ENCODE measurements around the gene NUDT22.

The NUDT22 gene

GRCh38 chr11:64202992-64203391 lies 23.1 kb upstream of the NUDT22 start:
- H3K36me3 Mint-ChIP-seq: peaks cover 18% of the 10 kb centered on the region
- H3K27ac Mint-ChIP-seq: no peak overlapping the region
- H3K27me3 Mint-ChIP-seq: no peaks in the 10 kb centered on the region
- H3K4me3 Mint-ChIP-seq: no peak overlapping the region
- no peaks in the 10 kb centered on the region for H3K9me3 Mint-ChIP-seq
- peaks cover 26% of the 10 kb centered on the region for H3K4me1 Mint-ChIP-seq

DNA sequence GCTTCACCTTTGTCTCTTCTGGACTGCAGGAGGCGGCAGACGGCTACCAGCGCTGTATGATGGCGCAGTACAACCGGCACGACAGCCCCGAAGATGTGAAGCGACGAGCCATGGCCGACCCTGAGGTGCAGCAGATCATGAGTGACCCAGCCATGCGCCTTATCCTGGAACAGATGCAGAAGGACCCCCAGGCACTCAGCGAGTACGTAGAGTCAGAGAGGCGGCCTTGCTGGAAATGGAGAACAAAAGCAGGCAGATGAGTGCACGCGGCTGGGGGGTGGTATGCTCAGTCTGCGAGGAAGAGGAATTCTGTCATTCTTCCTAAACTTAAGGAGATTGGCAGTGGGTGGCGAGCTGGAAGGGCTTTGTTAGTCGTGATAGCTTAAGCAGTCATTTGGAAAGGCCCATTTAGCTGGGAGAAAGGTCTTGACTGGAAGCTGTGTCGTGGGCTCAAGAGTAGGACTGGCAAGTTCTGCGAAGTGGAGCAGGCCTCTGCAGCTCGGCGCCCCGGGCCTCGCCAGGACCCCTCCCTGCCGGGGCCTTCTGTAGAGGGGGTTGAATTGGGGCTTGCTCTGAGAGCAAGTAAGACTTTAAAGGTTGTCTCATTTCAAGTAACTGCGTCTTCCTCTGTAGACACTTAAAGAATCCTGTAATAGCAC lies 22.5 kb upstream of the NUDT22 start:
- Mint-ChIP-seq H3K27me3 (no peaks in the 10 kb centered on the region), H3K27ac (peak overlapping the region; percentile 23), H3K4me3 (peak overlapping the region; percentile 11), H3K4me1 (peaks cover 26% of the 10 kb centered on the region), H3K36me3 (peaks cover 18% of the 10 kb centered on the region), H3K9me3 (no peaks in the 10 kb centered on the region)

DNA sequence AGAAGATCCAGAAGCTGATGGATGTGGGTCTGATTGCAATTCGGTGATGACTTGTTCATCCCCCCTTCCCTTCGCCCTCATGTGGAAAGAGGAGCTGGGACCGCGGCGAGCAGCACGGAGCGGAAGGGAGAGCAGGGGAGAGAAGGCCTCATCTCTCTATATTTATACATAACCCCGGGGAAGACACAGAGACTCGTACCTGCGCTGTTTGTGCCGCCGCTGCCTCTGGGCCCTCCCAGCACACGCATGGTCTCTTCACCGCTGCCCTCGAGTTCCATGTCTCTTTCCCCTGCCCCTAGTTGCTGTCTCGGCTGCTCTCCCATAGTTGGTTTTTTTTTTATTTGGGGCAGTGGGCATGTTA lies 22.0 kb upstream of the NUDT22 start:
- H3K4me3 Mint-ChIP-seq: no peak overlapping the region
- no peaks in the 10 kb centered on the region for H3K9me3 Mint-ChIP-seq
- peaks cover 30% of the 10 kb centered on the region for H3K4me1 Mint-ChIP-seq
- peaks cover 18% of the 10 kb centered on the region for H3K36me3 Mint-ChIP-seq
- H3K27ac Mint-ChIP-seq: peak overlapping the region; percentile 17
- H3K27me3 Mint-ChIP-seq: no peaks in the 10 kb centered on the region

DNA sequence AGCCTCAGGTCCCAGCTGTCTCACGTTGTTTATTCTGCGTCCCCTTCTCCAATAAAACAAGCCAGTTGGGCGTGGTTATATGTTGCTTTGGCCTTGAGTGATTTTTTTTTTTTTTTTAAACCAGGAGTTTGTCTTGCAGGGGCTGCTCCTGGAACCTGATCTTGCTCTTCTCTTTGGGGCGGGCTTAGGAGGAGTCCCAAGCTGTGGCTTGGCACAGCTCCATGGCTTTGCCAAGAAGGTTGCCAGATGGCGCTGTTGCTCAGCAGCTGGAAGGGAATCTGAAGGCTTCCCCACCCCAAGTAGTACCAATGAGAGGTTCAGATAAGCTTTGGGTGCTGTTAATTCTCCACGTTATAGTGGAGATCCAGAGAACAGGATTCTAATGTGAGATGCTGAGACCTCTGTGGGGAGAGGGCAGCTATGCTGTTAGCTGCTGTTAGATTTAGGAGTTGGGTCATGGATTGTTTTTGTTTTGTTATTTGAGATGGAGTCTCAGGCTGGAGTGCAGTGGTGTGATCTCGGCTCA lies 21.5 kb upstream of the NUDT22 start:
- peaks cover 32% of the 10 kb centered on the region for H3K4me1 Mint-ChIP-seq
- H3K27me3 Mint-ChIP-seq: no peaks in the 10 kb centered on the region

DNA sequence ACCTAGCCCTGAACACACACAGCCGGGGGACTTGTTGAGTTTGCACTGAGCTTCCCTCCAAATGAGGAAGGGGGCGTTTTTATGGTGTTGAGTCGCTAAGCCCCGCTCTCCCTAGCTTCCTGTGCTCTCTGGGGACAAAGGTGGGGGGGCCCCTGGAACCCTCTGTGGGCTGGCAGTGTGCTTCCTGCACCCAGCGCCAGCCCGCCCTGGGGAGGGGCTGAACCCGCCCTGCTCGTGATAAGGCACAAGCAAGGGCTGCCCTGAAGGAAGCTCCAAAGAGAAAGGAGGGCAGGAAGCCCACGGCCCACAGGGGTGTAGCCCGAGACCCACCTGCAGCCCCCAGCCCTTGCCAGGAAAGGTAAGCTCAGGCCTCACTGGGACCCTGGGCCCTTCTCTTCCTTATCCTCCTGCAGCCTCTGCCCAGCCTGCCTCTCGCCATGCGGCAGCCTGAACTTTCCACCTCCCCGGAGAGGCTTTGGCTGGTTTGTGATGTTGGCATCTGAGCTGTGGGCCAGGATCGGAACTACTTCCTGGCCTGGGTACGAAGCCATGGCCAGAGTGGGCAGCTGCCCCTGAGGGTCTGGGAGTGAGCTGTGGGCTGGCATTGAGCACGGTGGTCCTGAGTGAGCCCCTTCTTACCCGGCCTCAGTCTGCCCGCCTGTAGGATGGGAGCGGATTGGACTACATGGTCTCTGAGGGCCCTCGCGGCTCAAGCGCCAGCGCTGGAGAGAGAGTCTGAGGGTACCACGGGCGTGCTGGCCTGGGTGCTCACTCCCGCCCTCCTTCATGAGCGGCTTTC lies 19.4 kb upstream of the NUDT22 start, which contains the start of gene FERMT3:
FERMT3 (plus strand) TSS at position 265 of the 799 bp plus-strand sequence. CDS start 644 bp downstream, outside the sequence.
- no peaks in the 10 kb centered on the region for H3K9me3 Mint-ChIP-seq
- peaks cover 35% of the 10 kb centered on the region for H3K4me1 Mint-ChIP-seq
- no peaks in the 10 kb centered on the region for H3K27me3 Mint-ChIP-seq
- peak within 1 kb of the TSS; percentile 94 for H3K27ac Mint-ChIP-seq
- H3K4me3 Mint-ChIP-seq: peak within 1 kb of the TSS; percentile 93
- H3K36me3 Mint-ChIP-seq: peaks cover 19% of the 10 kb centered on the region

More for the DNA sequence above, 21.5 kb upstream of the NUDT22 start:
- Mint-ChIP-seq H3K9me3 (no peaks in the 10 kb centered on the region), H3K27ac (peak overlapping the region; percentile 92), H3K36me3 (peaks cover 19% of the 10 kb centered on the region), H3K4me3 (peak overlapping the region; percentile 78)

GRCh38 chr11:64207256-64208085 lies 18.6 kb upstream of the NUDT22 start:
- peak overlapping the region; percentile 94 for H3K27ac Mint-ChIP-seq
- no peaks in the 10 kb centered on the region for H3K9me3 Mint-ChIP-seq
- peaks cover 20% of the 10 kb centered on the region for H3K36me3 Mint-ChIP-seq
- peaks cover 39% of the 10 kb centered on the region for H3K4me1 Mint-ChIP-seq
- peak overlapping the region; percentile 93 for H3K4me3 Mint-ChIP-seq
- no peaks in the 10 kb centered on the region for H3K27me3 Mint-ChIP-seq

GRCh38 chr11:64208086-64208795 lies 17.8 kb upstream of the NUDT22 start:
- Mint-ChIP-seq H3K4me1 (peaks cover 43% of the 10 kb centered on the region), H3K4me3 (peak overlapping the region; percentile 93), H3K27ac (peak overlapping the region; percentile 94), H3K36me3 (peaks cover 20% of the 10 kb centered on the region), H3K9me3 (no peaks in the 10 kb centered on the region), H3K27me3 (no peaks in the 10 kb centered on the region)

GRCh38 chr11:64208796-64209562 lies 17.1 kb upstream of the NUDT22 start:
- no peaks in the 10 kb centered on the region for H3K9me3 Mint-ChIP-seq
- H3K27ac Mint-ChIP-seq: peak overlapping the region; percentile 88
- H3K27me3 Mint-ChIP-seq: no peaks in the 10 kb centered on the region
- H3K4me3 Mint-ChIP-seq: peak overlapping the region; percentile 93
- H3K4me1 Mint-ChIP-seq: peaks cover 41% of the 10 kb centered on the region
- peaks cover 21% of the 10 kb centered on the region for H3K36me3 Mint-ChIP-seq

- H3K27me3 Mint-ChIP-seq: no peaks in the 10 kb centered on the region
- peak overlapping the region; percentile 88 for H3K27ac Mint-ChIP-seq
- peak overlapping the region; percentile 4 for H3K4me3 Mint-ChIP-seq
- H3K9me3 Mint-ChIP-seq: no peaks in the 10 kb centered on the region
- peaks cover 18% of the 10 kb centered on the region for H3K36me3 Mint-ChIP-seq
- H3K4me1 Mint-ChIP-seq: peaks cover 36% of the 10 kb centered on the region
These were observed 16.6 kb upstream of the NUDT22 start for GRCh38 chr11:64209563-64209843.

GRCh38 chr11:64210301-64211020 lies 15.6 kb upstream of the NUDT22 start:
- Mint-ChIP-seq H3K27me3 (no peaks in the 10 kb centered on the region), H3K36me3 (peaks cover 20% of the 10 kb centered on the region), H3K27ac (no peak overlapping the region), H3K4me3 (no peak overlapping the region), H3K4me1 (peaks cover 38% of the 10 kb centered on the region), H3K9me3 (no peaks in the 10 kb centered on the region)

- Mint-ChIP-seq H3K4me3 (no peak overlapping the region), H3K27ac (peak overlapping the region; percentile 59), H3K4me1 (peaks cover 32% of the 10 kb centered on the region), H3K9me3 (no peaks in the 10 kb centered on the region), H3K27me3 (no peaks in the 10 kb centered on the region), H3K36me3 (peaks cover 20% of the 10 kb centered on the region)
These were observed 14.7 kb upstream of the NUDT22 start for GRCh38 chr11:64211181-64211872.

DNA sequence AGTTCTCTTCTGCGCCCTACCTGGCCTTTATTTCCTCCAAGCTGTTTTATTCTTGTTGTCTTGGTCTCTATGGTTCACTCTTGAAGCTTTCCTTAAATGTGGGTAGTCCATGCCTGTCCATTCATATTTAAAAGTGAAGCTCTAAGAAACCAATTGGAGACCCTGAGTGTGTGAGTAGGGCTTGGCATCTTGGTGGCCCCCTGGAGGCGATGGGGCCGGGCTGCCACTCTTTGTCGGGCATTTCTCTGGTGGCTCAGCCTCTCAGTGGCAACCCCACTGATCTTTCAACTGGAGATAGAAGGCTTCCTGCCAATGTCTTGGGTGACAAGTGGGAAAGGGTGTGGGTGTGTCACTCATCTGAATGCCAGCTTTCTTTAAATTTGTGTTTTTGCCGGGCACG lies 9.2 kb upstream of the NUDT22 start:
- Mint-ChIP-seq H3K9me3 (no peaks in the 10 kb centered on the region), H3K4me3 (no peak overlapping the region), H3K36me3 (peaks cover 15% of the 10 kb centered on the region), H3K27me3 (no peaks in the 10 kb centered on the region), H3K4me1 (peaks cover 27% of the 10 kb centered on the region), H3K27ac (no peak overlapping the region)

- peak overlapping the region; percentile 19 for H3K27ac Mint-ChIP-seq
- H3K4me1 Mint-ChIP-seq: peaks cover 15% of the 10 kb centered on the region
- no peaks in the 10 kb centered on the region for H3K9me3 Mint-ChIP-seq
- peaks cover 10% of the 10 kb centered on the region for H3K36me3 Mint-ChIP-seq
- H3K4me3 Mint-ChIP-seq: no peak overlapping the region
- H3K27me3 Mint-ChIP-seq: no peaks in the 10 kb centered on the region
These were observed 7.3 kb upstream of the NUDT22 start for GRCh38 chr11:64218628-64219353.

Data from activated naive CD4-positive, alpha-beta T cell treated with anti-CD3 and anti-CD28 coated beads, Interleukin-2, amount 50 U/mL, for 24 hours (primary cell).